Measurements from ENCODE around the gene TNPO2.

The TNPO2 gene

DNA sequence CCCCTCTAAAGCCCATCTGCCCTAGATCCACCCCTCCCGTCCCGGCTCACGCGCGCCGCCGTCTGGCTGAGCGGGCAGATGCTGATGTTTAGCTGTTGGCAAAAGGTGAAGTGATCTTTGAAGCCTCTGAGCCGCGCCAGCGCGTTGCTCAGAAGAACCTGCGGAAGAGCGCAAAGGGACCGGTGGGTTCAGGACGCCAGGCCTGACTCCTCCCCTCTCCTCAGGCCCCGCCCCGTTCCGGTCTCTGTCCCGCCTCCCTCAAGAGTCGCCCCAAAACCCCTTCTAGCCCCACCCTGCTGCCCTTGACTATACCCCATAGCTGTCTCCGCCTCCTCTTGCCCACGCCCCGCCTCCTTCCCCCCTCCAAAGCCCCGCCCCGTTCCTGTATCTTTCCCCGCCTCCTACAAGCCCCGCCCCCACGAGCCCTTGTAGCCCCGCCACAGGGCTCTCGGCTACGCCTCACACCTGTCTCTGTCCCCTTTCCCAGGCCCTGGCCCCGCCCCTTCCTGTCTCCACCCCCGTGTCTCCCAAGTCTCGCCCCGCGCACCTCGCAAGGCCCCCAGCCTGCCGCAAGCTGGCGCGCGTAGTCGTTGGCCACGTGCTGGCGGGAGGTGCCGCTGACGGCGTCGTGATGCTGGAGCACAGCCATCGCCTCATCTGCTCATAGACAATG lies 66.7 kb downstream of the TNPO2 start:
- H3K27ac ChIP-seq (replicated peaks): no peak overlapping the region
- TF ChIP-seq, protein P1, sequence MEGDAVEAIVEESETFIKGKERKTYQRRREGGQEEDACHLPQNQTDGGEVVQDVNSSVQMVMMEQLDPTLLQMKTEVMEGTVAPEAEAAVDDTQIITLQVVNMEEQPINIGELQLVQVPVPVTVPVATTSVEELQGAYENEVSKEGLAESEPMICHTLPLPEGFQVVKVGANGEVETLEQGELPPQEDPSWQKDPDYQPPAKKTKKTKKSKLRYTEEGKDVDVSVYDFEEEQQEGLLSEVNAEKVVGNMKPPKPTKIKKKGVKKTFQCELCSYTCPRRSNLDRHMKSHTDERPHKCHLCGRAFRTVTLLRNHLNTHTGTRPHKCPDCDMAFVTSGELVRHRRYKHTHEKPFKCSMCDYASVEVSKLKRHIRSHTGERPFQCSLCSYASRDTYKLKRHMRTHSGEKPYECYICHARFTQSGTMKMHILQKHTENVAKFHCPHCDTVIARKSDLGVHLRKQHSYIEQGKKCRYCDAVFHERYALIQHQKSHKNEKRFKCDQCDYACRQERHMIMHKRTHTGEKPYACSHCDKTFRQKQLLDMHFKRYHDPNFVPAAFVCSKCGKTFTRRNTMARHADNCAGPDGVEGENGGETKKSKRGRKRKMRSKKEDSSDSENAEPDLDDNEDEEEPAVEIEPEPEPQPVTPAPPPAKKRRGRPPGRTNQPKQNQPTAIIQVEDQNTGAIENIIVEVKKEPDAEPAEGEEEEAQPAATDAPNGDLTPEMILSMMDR (IDR thresholded peaks at IDR 0.05; ENCODE audit: insufficient read depth, low read length): no peak
- TF ChIP-seq GABPA (IDR thresholded peaks at IDR 0.05; ENCODE audit: low read depth) (no peak), REST (IDR thresholded peaks at IDR 0.05; ENCODE audit: insufficient replicate concordance, low read depth) (no peak), POLR2AphosphoS5 (IDR thresholded peaks at IDR 0.05; ENCODE audit: low read depth) (peak; percentile 22; the same call in 1 of the 2 replicates), SPI1 (IDR thresholded peaks at IDR 0.05; ENCODE audit: borderline replicate concordance, low read depth) (no peak)

GRCh38 chr19:12655546-12655945 lies 68.2 kb downstream of the TNPO2 start:
- H3K27ac ChIP-seq (replicated peaks): no peak overlapping the region
- no peak for TF ChIP-seq GABPA (IDR thresholded peaks at IDR 0.05; ENCODE audit: low read depth)

More for the DNA sequence above, 66.7 kb downstream of the TNPO2 start:
- no peak for DNase-seq (ENCODE audit: low read depth in 1 of 2, low spot score in 1 of 2)
- Histone ChIP-seq H3K4me3 (replicated peaks; ENCODE audit: insufficient read depth, low read length) (no peak overlapping the region), H3K27me3 (ENCODE audit: insufficient read depth, poor library complexity, severe bottlenecking) (no peaks in the 10 kb centered on the region)

DNA sequence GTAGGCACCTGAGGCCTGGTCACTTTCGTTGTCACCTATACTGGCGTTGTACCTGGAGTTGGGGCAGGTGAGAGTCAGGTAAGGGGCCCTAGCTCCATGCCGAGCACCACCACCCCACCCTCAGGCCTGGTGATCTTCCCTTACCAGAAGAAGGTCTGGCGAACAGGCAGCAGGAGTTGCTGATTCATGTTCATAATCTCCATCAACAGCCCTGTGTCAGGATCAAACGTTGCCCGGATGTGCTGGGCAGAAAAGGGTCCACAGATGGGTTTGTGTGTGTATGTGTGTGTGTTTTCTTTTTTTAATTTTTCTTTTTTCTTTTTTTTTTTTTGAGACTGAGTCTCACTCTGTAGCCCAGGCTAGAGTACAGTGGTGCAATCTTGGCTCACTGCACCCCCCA lies 71.5 kb downstream of the TNPO2 start:
- TF ChIP-seq SPI1 (IDR thresholded peaks at IDR 0.05; ENCODE audit: borderline replicate concordance, low read depth) (no peak), GABPA (IDR thresholded peaks at IDR 0.05; ENCODE audit: low read depth) (no peak)
- Histone ChIP-seq H3K27me3 (ENCODE audit: insufficient read depth, poor library complexity, severe bottlenecking) (no peaks in the 10 kb centered on the region), H3K27ac (replicated peaks) (no peak overlapping the region), H3K4me3 (replicated peaks; ENCODE audit: insufficient read depth, low read length) (no peak overlapping the region)
- DNase-seq (ENCODE audit: low read depth in 1 of 2, low spot score in 1 of 2): no peak

More at GRCh38 chr19:12655546-12655945, 68.2 kb downstream of the TNPO2 start:
- no peak overlapping the region for H3K4me3 ChIP-seq (replicated peaks; ENCODE audit: insufficient read depth, low read length)
- H3K27me3 ChIP-seq (ENCODE audit: insufficient read depth, poor library complexity, severe bottlenecking): no peaks in the 10 kb centered on the region
- DNase-seq (ENCODE audit: low read depth in 1 of 2, low spot score in 1 of 2): no peak

DNA sequence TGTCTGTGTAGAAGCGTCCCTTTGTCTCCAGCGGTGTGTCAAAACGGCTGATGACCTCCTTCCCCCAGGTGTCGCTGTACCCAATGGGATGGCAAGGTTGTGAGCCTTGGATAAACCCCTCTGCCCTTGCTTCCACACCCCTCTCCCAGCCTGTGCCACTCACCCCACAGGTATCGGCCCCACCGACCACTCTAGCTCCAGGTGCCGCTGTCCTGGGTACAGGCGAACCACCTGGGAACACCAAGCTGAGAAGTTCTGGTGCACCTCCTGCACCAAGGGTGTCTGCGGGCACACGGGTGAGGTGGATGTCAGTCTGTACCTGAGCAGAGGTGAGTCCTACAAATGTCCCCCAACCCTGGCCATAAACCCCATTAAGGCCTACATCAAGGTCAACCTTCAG lies 73.8 kb downstream of the TNPO2 start:
- TF ChIP-seq SPI1 (IDR thresholded peaks at IDR 0.05; ENCODE audit: borderline replicate concordance, low read depth) (no peak), GABPA (IDR thresholded peaks at IDR 0.05; ENCODE audit: low read depth) (no peak), REST (IDR thresholded peaks at IDR 0.05; ENCODE audit: insufficient replicate concordance, low read depth) (no peak), POLR2AphosphoS5 (IDR thresholded peaks at IDR 0.05; ENCODE audit: low read depth) (no peak)
- TF ChIP-seq, protein P1 (IDR thresholded peaks at IDR 0.05; ENCODE audit: insufficient read depth, low read length): no peak
- DNase-seq (ENCODE audit: low read depth in 1 of 2, low spot score in 1 of 2): no peak
- H3K27me3 ChIP-seq (ENCODE audit: insufficient read depth, poor library complexity, severe bottlenecking): no peaks in the 10 kb centered on the region
- H3K4me3 ChIP-seq (replicated peaks; ENCODE audit: insufficient read depth, low read length): no peak overlapping the region
- H3K27ac ChIP-seq (replicated peaks): no peak overlapping the region
